HG02852 (cell line): ENCODE measurements around the gene CPNE8.

Experiments
- ATAC-seq: cut with Tn5 transposase; IDR thresholded peaks from one replicate; pipeline ENCODE4 v1.9.1; 2021; ENCODE audit warnings: mild to moderate bottlenecking, moderate library complexity; ENCODE audit not compliant: unreplicated experiment

CPNE8 gene

DNA sequence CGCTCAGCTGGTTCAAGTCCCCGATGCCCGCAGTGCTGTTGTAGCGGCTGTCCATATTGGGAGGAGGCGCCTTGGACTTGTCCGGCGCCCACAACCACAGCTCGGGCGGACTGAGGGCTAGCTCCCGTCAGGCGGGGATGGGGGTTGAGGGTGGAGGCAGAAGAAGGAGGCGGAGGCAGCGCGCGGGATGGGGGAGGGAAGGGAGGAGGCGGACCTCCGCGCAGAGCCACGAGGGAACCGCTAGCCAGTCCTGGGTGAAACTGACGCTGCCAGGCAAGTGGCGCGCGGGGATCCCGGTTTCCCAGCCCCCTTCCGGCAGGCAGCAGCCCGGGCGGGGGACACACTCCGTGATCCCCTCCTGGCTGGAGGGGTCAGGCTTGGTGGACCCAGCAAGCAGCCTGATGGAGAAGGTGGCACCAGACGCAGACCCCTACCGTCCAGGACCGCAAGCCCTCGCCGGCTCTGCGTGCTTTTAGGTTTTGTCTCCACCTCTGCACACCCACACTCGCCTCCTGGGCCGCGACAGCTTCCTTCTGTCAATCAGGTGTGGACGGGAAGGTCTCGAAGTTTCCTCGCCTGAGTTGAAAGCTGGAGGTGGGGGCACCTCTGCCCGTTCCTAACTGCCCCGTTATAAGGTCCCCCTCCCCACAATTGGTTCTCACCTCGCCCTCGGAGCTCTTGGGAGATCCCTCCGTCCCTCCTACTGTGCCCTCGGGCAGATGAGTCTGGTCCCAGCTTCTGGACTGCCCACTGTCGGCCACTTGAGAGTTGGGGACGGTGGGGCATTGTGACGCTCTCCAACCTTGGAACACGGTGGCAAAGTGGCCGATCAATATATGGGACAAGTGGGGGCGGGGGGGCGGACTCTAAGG lies at the start of gene CPNE8:
Gene CPNE8 (minus strand): TSS at position 112 of the 872 bp plus-strand sequence. CDS start 57 bp downstream, at position 55.
- ATAC-seq = peak; percentile 54

DNA sequence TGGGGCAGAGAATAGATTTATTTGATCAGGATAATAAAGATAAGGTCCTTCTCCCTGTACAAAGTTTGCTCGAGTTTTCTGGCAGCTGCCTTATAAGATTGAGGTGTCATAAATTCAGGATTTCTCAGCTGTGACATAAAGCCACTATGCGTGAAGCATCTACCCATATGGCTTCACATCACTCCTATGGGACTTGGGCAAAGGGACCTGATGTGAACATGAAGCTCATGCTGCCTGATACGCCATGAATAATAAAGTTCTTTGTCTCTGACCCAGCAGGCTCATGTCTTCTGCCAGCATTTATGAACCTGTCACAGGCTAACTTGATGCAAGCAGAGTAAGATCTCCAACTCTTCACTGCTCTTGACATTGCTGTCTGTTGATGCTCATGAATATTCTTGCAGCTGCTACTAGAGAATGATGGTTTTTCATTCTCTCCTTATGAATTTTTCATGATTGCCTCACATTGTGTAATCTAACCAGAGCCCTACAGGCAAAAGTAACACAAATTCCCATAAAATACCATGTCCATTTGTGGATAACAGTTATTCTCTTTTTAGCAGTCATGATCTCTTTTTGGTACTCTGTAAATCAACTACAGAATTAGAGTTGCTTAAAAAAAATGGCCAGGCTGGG lies 49.0 kb upstream of the CPNE8 start:
- no peak for ATAC-seq

DNA sequence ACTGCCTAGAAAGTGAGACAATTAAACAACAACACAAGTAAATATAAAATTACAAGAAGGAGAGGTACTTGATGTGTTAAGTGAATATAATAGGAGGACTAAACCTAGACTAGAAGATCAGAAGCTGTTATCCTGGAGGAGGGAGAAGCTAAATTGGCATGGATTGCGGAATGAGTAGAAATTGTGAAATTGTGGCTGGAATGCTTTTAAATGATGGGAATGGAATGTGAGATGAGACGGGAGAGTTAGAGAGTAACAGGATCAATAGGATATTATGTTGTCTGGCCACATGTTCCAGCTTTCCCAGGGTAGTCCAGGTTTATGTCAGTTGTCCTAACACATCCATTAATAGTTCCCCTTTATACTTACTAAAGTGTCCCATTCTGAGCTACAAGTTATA lies 44.0 kb upstream of the CPNE8 start:
- ATAC-seq = no peak

DNA sequence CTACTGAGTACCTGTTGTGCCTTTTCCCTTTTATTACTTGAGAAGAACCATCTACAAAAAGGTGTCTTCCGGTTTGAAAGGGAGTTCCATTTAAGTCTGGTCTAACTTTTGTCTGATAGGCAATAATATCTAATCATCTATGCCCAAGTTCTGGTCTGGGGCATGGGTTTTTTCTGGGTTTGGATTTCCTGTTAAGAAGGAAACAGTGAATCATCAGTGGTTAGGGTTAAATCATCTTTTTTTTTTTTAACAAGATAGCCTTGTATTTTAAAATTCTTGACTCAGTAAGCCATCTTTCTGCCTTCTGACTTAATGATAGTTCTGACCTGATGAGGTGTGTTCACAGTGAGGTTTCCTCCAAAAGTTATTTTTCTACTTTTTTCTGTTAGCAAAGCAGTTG lies 29.3 kb upstream of the CPNE8 start:
- no peak for ATAC-seq

DNA sequence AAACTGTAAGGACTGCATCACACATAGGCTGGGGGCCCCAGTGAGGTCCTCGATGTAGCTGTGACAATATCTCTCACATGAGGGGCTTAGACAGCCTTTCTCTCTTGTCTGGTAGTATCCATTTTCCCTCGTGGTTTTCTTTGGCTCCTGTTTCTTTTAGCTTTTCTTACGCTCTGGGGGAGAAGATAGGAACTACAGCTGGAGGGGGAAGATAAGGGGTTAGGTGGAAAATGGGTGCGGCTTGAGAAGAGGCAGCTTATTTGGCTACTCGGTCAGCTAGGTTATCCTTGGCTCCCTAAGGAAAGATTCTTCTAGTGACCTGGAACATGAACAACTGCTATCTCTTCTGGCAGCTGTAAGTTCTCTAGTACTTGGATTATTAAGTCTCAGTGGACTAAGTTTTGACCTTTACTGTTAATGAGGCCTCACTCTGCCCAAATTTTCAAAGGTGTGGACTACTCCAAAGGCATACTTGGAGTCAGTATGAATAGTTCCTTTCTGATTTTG lies 28.7 kb upstream of the CPNE8 start:
- ATAC-seq = no peak

DNA sequence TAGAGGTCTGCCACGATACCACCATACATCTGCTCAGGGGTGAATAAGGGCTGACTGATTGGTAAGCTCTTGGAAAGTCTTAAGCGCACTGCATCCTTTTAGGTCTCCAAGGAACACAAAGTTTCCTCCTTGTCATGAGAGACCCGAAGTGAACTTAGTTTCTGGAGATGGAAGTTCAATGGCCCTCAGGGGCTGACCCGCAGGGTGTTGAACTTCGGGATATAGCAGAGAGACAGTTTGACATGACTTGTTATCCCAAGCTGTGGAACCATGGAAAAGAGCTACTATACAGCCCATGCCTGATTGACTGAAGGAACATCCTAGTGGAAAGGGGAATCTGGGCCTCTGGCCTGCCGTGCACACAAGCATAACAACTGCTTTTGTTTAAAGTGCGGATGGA lies 26.9 kb upstream of the CPNE8 start:
- no peak for ATAC-seq

DNA sequence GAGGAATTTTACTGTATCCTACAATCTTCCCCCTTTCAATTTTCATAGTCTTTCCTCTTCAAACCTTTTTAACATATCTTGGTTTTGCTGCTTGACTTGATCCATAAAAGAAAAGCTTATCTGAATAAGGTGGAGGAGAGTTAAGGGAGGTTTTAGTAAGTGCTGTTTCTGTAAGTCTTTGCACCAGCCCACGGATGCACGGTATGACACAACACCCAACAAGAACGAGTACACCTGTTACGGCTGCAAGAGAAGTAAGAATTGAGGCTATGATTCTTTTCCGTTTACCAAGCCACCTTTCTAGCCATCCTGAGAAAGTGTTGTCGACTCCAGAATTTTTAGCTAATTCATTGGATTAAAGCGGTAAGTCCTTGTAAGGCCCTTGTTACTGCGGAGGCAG lies 26.1 kb upstream of the CPNE8 start:
- no peak for ATAC-seq

DNA sequence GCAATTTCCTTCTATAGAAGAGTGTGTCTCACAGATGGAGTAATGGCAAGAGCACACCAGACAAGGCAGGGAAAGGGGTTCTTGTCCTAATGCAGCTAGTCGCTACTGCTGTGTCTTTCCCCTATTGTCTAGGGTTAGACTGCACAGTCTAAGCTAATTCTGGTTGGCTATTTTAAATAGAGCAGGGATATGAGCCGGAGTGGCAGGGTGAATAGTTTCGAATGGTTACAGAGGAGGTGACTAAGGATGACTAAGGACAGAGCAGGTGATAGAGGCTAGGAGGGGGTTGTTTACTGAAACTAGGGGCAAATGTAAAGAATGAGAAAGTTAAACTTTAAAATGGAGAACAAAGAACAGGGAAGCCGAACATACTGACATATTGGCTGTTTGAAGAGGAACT lies 25.6 kb upstream of the CPNE8 start:
- ATAC-seq = no peak

DNA sequence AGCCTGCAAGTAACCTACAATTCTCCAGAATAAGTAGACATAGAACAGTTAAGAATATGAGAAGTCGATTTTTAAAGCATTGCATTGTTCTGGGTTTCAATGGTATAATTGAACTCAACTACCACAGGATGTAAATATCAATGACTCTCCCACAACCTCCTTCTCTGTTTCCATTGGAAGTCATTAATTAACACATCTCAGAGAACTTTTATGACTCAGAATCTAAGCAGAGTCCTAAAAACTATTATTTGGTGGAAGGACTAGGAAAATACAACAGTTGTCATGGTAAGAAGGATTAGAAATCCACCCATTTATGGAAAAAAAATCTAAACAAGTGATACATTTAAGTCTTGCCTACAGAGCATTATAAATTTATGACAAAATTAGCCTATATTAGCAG lies 21.1 kb upstream of the CPNE8 start:
- no peak for ATAC-seq

DNA sequence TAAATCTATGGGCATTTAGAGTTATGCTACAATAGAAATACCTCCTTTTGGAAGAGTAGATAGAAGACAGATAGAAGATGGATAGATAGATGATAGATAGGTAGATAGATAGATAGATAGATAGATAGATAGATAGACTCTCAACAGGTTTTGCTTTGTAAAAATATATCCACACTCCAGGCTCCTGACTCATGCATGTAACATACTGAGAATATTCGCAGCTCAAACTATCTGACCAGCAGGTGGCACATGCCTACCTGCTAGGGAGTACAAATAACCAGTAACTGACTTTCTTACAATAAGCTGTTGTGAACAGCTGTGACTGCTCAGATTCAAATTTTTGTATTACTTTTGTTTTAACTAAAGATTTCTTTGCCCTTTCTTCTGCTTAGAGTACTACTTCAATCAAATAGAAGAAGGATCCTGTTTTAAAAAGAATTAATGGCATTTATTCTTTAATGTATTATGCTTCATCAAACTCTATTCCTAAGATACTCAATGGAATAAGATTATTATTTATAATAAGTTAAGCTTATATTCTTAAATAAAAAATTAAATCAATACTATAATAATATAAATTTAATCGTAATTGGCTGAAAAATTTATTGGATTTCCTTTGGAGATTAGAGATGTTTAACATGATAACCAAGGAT lies 15.8 kb upstream of the CPNE8 start:
- peak; percentile 90 for ATAC-seq

DNA sequence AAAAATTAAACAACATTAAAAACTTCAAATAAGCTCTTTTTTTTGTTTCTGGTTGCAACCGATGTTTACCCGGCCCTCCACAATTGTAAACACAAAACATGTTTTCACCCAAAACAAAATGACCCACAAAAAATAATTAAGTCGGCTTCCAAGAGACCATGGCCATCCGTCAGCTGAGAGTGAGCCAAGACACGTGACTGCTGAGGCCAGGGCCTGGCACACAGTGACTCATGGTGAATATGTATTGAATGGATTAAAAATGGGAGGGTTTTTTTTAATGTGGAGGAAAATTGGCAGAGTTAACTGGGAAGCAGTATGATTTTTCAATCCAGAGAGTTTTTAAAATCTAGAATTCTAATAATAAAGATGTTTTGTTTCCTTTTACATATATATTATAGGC lies 13.8 kb upstream of the CPNE8 start:
- no peak for ATAC-seq

DNA sequence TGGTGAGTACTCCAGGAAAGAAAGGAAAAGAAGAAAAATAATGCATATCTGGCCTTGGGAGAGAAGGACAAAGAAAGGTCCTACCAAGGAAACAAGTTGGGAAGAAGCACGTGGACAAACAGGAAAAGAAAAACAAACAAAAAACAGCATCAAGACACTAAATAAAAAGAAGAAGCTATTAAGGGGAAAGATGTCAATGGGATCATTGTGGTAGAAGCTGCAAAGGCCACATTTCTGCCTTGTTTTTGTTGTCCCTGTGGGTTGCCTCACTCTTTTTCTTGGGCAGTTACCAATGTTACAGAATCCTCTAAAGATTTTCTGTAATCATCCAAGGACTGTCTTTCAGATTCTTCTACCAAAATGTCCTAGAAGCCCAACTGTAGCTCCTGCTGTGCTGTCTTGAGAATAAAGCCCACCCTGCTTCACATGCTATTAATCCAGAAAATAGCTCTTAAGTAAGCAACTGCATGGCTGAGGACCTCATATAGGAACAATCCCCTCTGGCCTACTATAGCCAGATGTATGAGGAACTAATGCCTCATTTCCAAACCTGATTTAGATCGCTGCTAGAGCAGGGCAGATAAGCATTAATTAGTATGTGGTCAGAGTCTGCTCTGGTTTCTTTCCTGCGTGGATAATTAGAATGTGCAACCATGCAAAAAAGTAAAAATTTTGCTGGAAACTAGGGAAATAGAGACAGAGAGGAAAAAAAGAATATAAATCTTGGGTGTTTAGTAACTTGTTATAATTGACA lies 10.2 kb upstream of the CPNE8 start:
- ATAC-seq = no peak

DNA sequence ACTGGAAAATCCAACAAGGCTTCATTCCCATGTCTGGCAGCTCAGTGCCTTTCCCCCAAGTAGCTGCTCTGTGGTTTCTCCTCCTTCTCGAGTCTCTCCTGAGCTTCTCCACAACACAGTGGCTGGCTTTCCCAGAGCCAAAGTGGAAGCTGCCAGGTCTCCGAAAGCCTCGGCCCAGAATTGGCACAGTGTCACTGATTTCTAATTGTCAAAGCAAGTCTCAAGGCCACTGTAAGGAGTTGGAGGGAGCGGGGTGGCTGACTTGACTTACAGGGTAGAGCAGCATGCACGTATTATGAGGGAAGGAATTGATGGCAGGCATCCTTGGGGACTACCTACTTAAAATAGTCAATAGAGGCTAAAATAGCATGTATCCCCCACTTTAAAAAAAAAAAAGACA lies 6.7 kb upstream of the CPNE8 start:
- no peak for ATAC-seq

DNA sequence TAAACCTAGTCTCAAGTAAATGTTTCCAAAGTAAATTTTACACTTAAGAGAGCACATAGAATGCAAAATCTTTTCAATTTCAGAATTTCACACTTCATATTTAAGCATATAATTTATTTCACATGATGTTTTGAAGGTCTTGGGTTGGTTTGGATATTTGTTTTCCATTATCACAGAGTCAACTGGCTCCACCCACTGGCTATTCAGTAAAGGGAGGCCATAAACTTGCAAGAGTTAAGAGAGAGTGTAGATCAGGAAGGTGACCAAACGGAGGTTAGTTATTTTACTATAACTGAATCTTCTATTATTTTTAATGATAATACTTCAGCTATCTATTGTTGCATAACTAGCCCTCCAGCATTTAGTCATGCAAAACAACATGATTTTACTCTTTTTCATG lies 6.2 kb upstream of the CPNE8 start:
- ATAC-seq = no peak

DNA sequence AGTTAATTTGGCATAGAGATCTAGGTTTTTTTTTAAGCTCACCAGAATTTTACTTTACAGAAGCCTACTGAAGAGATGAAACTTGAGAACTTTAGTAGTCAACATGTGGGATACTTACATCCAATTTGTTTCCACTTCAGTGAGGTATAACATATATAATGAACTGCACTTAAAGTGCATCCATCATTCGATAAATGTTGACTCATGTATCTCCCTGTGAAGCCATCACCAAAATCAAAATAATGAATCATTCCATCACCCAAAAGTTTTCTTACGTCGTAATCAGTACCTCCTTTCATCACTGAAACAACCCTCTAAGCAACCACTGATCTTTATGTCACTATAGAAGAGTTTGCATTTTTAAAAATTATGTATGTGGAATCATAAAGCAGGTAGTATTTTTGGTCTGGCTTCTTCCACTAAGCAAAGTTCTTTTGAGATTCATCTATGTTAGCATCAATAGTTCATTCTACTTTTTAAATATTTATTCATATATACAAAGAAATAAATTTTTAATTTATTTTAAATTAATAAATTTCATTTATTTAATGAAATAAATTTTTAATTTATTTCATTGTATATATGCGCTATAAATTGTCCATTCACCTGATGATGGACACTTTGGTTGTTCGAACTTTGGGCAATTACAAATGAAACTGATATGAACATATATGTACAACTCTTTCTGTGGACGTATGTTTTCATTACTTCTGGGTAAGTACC lies 2.0 kb upstream of the CPNE8 start:
- no peak for ATAC-seq

DNA sequence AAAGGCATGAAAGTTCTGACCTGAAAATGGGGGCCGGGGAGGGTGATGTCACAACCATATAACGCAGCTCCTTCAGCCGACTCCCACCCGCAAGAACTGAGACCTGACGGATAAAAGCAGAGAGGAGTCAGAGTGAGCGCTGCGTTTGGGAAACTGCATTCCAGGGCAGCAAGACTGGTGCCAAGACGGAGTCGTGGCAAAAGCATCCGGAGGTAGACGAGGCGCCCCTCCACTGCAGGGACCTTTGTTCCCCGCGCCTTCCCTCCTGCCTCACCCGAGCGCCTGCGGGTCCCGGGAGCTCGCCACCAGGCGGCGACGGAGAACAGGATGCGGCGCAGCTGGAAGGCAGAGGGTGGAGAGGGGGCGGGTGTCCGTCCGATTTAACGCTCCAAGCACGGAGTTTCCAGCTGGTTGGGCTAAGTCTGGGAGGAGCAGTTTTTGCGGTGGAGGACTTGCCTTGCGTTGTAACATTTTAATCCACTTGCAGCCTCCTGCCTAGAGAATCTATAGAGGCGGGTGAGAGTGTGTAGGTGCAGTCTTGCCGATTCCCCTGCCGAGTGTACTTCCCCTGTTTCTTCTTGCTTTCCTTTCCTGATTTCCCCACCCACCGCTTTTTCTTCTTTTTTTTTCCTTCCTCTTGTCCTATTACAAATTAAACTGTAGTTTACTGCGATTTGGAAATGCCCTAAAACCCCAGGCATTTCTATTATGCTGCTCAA lies 1.2 kb upstream of the CPNE8 start:
- peak; percentile 55 for ATAC-seq

DNA sequence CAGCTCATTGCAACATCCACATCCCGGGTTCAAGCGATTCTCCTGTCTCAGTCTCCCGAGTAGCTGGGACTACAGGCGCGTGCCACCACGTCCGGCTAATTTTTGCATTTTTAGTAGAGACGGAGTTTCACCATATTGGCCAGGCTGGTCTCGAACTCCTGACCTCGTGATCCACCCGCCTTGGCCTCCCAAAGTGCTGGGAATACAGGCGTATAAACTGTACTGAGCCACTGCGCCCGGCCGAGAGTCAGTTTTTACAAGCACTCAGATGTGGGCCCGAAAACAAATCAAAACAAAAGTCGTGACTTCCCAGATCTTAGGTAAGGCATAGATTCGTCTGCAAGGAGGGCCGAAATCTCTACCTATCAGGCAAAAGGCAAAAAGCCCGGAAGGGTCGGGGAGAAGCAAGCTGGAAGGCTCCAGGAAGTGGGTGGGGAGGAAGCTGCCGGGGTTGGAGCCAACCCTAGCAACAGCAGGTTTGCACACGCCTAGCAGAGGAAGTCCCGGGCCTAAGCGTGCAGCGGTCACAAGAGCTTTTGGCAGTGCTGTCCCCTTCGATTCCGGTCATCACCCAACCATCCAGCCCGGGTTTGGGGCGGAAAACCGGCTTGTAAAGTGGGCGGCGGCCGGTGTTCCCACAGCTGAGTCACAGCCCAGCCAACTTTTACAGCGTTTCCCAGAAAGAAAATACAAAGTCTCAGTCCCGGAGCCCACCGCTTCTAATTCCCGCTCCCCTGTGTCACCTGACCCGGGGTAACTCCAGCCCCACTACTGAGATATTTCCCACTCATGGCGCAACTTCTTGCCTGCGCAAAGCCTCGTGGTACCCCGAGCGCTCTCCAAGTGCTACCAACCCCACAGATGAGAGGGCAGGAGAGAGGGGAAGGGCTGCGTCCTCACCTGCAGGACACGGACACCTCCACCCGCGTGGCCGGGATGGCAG lies 583 bp downstream of the CPNE8 start:
- ATAC-seq = peak; percentile 58

DNA sequence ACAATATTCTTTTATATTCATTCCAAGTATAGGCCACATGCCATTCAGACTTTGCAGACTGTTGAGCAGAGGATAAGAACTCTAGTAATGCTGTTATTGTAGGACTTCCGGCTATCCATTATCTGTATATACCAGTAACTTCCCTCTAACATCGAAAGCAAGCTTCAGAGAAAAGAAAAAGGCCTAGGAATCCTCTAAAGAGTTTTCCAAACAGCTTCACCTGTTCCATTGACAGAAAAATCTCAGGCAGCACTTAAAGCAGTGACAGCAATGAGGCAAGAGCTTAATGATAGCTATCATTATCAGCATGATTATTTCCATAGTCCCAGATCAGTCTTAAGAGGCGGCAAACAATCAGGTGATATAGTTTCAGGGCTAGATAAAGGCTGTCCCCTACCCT lies 1.8 kb downstream of the CPNE8 start:
- ATAC-seq = no peak
